ENCODE results near the gene MBNL1.

- TF ChIP-seq, protein P1, sequence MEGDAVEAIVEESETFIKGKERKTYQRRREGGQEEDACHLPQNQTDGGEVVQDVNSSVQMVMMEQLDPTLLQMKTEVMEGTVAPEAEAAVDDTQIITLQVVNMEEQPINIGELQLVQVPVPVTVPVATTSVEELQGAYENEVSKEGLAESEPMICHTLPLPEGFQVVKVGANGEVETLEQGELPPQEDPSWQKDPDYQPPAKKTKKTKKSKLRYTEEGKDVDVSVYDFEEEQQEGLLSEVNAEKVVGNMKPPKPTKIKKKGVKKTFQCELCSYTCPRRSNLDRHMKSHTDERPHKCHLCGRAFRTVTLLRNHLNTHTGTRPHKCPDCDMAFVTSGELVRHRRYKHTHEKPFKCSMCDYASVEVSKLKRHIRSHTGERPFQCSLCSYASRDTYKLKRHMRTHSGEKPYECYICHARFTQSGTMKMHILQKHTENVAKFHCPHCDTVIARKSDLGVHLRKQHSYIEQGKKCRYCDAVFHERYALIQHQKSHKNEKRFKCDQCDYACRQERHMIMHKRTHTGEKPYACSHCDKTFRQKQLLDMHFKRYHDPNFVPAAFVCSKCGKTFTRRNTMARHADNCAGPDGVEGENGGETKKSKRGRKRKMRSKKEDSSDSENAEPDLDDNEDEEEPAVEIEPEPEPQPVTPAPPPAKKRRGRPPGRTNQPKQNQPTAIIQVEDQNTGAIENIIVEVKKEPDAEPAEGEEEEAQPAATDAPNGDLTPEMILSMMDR (IDR thresholded peaks at IDR 0.05): no peak
- no peak for TF ChIP-seq POLR2A (IDR thresholded peaks at IDR 0.05)
These were observed 192.7 kb downstream of the MBNL1 start for GRCh38 chr3:152461460-152461859.

All from testis (tissue), 2 donors.